ENCODE results near the gene SF3B2.

The SF3B2 gene

DNA sequence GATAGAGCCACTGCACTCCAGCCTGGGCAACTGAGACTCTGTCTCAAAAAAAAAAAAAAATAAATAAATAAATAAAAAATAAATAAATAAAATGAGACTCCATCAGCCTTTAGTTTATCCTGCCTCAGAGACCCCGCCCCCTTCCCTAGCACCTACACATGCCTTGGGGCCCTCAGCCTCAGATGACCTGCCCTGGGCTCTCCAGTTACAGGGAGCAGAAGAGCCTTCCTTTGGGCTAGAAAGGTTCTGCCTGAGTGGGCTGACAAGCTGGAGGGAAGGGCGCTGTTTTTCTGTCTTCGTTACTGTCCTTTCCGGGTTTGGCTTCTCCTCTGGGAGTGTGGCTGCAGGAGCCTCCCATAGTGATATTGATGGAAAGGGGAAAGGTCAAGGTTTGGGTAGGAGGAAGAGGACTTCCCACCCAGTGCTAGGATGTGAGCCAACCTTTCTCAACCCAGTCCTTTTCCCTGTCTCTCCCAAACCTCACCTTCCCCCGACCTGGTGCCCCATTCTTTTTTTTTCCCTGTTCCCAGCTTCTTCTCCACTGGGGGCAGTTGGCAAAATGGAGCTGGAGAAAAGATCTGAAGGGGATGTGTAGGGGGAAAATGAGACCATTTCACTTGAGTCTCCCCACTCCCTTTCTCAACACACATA, 1.5 kb upstream of the SF3B2 start:
- no peak for FAIRE-seq

GRCh38 chr11:66051371-66051765, 796 bp upstream of the SF3B2 start:
- FAIRE-seq, result no peak

- FAIRE-seq, result no peak
Measured at GRCh38 chr11:66052664-66052982, 459 bp downstream of the SF3B2 start.

GRCh38 chr11:66055021-66055420, 2.9 kb downstream of the SF3B2 start:
- no peak for FAIRE-seq

GRCh38 chr11:66056501-66056900, 4.3 kb downstream of the SF3B2 start:
- no peak for FAIRE-seq

DNA sequence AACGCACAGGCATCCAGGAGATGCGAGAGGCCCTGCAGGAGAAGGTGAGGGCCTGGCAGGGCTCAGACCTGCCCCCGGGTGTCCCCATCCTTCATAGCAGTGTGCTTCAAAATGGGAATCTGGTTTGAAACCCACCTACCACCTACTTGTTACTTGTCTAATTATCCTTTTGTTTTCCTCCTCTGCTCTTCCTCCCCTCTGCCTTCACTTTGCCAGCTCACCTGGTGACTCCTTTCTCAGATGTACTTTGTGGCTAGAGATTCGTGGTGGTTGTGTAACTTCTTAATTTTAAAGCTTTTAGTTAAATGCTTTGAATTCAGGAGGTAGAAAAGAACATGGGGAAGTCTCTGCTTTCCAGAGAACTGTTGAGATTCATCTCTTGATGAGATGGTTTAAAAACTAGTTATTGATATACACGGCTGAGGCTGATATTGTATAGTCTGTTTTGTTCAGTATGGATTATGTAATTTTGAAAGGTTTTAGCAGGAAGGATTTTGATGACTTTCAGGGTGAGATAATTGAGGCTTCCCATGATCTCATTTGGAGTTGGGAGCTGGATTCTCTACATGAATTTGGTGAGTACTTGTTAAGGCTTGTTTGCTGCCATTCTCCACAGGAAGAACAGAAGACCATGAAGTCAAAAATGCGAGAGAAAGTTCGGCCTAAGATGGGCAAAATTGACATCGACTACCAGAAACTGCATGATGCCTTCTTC, 8.0 kb downstream of the SF3B2 start:
- no peak for FAIRE-seq

DNA sequence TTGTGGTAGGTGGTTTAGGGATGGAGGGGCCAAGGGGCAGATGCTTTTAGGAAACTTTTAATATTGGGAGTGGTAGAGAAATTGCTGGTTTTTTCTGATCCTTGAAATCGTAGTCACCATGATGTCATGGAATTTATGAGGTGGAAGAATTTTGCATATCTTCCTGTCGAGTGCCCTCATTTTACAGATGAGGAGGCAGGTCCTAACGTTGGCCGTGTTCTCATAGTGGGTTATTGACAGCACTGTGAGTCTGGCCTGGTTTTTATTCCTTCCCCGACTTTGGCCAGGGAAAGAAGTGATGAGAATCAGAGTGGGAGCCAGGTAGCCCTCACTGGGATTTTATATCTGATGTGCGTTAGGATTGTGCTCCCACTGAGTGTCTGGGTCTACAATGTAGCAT, 9.1 kb downstream of the SF3B2 start:
- FAIRE-seq, result no peak

DNA sequence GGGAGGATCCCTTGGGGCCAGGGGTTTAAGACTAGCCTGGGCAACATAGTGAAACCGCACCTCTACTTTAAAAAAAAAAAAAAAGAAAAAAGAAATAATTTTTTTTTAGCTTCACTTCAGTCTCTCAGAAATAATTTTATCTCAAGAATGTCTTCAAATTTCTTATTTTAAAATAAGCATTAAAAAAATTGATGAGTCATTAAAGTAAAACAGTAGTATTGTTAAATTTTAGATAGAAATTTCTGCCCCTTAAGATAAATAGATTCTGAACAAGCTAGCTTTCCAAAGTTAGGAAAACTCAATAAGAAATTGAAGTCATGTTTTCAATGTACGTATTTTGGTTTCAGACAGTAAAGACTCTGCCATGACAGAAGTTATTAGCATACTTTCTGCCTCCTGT, 10.2 kb downstream of the SF3B2 start:
- FAIRE-seq, result peak; percentile 44

DNA sequence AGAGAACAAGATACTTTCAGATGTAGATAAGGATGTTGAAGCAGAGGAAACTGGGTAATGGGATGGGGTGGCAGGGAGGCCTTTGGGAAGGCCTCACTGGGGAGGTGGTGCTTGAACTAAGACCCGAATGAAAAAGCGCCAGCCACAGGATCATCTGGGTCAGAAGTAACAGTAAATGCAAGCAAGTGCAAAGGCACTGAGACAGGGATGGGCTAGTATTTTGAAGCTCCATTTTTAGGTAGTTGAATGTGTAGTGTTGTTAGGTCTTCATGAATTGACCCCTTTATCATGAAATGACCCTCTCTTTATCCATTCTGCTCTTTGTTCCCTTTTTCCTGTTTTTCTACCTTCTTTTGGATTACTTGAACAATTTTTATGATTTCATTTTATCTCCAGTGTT, 11.7 kb downstream of the SF3B2 start:
- no peak for FAIRE-seq

DNA sequence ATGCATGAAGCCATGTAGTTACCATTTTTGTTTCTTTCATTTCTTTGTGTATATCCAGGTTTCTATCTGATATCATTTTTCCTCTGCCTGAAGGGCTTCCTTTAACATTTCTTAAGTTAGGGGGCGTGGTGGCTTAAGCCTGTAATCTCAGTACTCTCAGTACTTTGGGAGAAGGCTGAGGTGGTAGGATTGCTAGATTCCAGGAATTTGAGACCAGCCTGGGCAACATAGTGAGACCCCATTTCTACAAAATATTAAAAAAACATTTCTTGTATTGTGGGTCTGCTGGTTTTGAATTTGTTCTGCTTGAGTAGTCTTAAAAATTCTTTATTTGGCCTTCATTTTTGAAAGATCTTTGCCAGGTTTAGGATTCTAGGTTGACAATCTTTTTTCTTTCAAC, 12.4 kb downstream of the SF3B2 start:
- no peak for FAIRE-seq

DNA sequence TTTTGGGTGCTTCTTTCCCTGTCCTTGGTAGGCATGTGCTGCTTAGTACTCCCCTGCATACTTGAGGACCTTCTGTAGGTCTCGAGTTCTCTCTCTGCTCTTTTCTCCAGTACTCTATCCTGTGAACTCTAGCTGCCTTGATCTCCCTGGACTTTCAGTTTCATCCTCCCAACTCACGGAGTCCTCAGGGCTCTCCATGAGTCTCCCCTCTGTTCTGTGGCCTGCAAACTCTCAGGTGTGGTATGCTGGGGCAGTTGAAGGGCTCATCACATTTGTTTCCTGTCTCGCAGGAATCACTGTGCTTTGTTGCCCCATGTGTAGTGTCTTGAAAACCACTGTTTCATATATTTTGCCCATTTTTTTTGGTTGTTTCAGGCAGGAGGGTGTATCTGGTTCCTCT, 14.6 kb downstream of the SF3B2 start:
- FAIRE-seq, result no peak

GRCh38 chr11:66067640-66068039, 15.5 kb downstream of the SF3B2 start:
- FAIRE-seq, result no peak

DNA sequence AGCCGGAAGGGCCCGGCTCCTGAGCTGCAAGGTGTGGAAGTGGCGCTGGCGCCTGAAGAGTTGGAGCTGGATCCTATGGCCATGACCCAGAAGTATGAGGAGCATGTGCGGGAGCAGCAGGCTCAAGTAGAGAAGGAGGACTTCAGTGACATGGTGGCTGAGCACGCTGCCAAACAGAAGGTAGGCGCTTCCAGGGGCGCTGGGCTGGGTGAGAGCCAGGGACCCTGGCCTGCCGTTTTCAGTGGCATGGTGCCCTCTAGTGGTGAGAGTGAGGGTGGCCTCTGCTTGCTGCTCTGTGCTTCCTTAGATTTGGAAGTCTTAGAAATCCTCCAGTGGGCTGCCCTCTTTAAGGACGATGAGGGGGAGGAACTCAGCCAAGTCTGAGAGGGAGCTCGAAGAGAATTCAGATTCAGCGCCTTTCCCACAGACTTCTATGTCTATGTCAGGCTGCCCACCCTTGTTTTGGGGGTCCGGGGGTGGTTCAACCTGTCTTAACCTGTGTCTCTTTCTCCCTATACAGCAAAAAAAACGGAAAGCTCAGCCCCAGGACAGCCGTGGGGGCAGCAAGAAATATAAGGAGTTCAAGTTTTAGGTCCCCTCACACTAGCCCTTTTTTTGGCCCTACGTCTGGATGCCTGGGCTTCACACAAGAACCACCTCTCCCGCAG, 16.1 kb downstream of the SF3B2 start:
- peak; percentile 85 for FAIRE-seq

DNA sequence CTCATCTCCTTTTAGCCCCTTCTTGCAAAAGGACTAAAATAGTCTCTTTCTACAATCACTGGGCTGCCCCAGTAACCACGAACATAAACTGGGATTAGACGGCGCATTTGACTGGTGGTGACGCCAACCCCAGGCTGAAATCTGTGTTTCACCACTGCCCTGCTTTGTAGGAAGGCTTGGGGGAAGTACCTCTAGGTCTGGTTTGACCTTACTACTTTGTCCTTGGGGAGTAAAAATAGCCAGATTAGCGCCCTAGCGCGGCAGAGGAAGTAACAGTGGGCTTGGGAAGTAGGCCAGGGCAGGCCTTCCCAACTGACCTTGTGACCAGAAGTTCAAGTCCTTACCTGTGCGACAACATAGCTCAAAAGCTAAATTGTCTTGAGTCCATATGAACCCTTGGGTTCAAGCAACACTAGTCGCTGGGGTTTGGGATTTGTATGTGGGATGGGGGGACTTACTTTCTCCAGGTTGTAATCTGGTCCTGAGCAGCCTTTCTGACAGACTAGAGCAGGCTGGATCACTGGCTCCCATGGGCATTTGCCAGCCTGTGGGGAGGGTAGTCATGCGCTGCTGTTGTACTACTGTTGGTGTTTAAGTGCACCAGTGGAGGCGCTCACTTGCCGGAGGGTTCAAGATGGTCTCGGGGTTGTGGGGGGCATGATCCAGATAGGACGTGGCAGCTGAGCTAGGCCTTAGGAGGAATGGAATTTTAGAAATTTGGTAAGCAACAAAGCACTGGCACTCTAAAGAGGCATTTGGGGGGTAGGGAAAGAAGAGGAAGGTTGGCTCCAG, 17.0 kb downstream of the SF3B2 start:
- no peak for FAIRE-seq

DNA sequence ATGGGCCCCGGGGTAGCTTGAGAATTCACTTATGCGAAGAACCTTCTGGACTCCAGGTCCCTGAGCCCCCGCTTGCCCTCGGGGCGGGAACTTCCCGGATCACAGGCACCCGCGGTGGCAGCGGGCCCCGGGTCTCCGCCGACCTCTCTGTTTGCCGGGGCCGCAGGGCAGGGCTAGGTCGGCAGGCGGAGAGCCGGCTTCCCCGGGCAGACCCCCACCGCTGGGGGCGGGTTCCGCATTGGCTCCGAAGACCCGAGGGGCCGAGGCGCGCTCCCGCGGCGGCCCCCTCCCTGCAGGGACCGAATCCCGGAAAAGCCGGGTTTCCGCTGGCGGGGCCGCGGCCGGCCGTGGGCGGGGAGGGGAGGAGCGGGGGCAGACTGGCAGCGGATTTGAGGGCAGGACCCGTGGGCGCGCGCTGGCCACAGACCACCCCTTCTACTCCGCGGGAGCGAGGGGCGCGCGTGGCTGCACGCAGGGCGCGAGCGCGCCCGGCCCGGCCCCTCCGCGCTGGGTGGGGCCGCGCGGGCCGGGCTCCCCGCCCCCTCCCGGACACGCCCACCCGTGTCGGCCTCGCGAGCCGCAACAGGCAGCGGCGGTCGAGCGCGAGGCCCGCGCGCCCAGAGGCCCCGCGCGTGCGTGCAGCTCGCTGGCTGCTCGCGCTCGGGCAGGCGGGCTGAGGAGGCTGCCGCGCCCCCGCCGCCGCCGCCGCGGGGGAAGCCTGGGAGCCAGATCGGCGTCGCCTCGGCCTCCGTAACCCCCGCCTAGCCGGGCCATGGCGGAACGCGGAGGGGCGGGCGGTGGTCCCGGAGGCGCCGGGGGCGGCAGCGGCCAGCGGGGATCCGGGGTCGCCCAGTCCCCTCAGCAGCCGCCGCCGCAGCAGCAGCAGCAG, 17.8 kb downstream of the SF3B2 start, which contains the start of gene PACS1:
Gene PACS1 (plus strand): TSS at position 558 of the 889 bp plus-strand sequence. CDS start 215 bp downstream, at position 773.
- FAIRE-seq, result no peak

DNA sequence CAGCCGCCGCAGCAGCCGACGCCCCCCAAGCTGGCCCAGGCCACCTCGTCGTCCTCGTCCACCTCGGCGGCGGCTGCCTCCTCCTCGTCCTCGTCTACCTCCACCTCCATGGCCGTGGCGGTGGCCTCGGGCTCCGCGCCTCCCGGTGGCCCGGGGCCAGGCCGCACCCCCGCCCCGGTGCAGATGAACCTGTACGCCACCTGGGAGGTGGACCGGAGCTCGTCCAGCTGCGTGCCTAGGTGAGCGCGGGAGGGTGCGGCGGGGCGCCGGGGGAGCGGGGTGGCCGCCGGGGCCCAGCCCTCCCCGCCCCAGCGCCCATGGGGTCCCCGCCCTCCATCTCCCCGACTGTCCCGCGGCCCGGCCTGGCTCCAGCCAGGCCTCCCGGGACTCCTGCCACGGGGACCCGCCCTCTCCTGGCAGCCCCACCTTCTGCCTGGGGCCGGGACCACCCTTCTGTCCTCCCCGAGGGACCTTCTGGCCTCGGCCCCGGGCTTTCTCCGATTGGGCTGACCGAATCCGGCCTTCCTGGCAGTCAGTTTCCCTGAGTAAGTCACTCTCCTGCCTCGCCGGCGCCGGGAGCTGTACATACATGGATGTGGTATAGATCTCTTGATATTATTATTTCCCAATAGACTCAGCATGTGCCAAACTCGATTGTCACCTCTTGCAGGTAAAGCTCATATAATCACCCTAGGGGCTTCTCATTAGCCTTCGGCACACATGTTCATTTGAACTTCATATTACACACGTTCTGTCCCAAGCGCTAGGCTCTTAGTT, 18.6 kb downstream of the SF3B2 start:
- FAIRE-seq, result no peak

GRCh38 chr11:66071381-66071801, 19.2 kb downstream of the SF3B2 start:
- no peak for FAIRE-seq

- FAIRE-seq, result no peak
Measured at GRCh38 chr11:66072081-66072480, 19.9 kb downstream of the SF3B2 start.

DNA sequence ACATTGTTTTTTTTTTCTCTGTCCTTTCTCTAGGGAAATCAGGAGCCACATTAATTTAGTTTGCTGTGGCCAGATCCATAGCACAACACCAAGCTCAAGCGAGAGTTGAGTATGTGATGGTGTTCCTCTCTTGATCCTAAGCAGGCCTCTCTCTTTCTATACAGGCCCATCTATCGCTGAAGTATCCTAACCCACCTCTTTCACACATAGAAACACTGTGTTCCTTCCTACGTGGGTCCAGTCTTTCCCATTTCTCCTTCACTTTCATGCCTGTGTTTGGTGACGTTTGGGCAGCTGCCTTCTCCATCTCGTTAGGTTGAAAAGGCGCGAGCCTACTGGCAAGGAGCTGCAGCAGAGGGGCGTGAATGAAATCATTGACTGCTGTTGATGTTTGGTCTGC, 20.4 kb downstream of the SF3B2 start:
- no peak for FAIRE-seq

DNA sequence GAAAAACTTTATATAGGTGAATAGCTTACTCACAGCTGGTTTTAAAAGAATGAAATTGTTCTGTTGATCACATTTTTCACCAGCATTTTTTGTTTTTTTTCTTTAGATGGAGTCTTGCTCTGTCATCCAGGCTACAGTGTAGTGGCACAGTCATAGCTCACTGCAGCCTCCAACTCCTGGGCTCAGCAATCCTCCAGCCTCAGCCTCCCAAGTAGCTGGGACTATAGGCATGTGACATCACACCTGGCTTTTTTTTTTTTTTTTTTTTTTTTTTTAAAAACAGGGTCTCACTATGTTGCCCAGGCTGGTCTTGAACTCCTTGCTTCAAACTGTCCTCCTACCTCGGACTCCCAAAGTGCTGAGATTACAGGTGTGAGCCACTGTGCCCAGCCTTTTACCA, 21.5 kb downstream of the SF3B2 start:
- no peak for FAIRE-seq

DNA sequence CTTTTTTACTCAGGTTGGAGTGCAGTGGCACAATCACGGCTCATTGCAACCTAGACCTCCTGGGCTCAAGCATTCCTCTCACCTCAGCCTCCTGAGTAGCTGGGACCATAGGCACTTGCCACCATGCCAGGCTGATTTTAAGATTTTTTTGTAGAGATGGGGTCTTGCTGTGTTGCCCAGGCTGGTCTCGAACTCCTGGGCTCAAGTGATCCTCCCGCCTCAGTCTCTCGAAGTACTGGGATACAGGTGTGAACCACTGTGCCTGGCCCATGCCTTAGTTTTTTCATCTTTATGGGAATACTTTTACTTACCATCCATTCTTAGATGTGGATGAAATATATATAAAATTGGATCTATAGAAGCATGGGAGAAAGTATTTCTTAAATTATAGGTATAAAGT, 23.1 kb downstream of the SF3B2 start:
- no peak for FAIRE-seq

- no peak for FAIRE-seq
Measured at GRCh38 chr11:66076561-66076960, 24.4 kb downstream of the SF3B2 start.

All from G401.6 (cell line).